GM18508 (cell line): ENCODE measurements around the gene EIF4E2.

Source experiments
- ATAC-seq: cut with Tn5 transposase; IDR thresholded peaks from one replicate; pipeline ENCODE4 v1.9.1; 2021; ENCODE audit warnings: moderate number of reproducible peaks; ENCODE audit not compliant: insufficient read depth, unreplicated experiment

The EIF4E2 gene

DNA sequence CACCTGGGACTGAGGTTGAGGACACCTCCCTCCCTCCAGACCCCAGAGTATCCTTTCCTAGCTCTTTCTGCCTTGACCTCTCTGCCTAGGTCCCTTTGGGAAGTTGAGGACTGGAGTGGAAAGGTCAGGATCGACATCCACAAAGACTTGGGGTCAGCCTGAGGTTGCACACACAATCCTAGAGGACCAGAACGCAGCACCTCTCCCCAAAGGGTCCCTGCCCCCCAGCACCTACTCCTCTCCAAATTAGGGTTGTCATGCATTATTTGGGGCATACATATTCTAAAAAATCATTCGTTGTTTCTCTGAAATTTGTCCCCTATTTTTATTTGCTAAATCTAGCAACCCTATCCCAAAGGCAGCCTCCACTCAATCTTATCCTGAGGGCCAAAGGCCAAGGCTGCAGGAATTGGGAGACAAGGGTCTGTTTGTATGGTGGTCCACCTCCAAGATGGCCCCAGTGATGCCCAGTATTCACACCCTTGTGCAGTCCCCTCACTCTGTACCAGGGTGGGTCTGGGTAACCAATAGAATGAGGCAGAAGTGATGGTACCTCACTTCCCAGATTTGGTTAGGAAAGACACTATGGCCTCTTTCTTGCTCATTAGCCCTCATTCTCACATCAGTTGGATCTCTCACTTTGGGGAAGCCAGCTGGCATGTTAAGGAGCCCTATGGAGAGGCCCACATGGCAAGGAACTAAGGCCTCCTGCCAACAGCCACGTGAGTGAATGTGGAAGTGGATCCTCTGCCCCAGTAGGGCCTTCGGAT is 14.5 kb upstream of the EIF4E2 start:
- no peak for ATAC-seq

DNA sequence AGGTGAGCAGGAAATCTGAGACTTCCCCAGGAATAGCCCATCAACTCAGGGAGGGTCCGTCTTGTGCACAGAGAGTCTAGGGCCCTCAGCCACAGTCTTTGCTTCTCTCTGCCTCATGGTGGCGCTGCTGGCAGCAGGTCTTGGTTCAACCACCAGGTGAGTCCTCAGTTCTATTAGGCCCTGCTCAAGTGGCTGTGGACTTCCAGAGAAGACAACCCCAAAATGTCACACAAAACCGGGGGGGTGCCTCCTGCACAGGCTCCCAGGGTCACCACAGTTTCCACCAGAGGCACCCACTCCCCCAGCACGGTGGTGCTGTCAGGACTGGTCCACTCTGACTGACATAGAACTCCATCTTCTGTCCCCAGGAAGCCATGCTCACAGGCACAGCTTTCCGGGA is 13.4 kb upstream of the EIF4E2 start:
- ATAC-seq: no peak

DNA sequence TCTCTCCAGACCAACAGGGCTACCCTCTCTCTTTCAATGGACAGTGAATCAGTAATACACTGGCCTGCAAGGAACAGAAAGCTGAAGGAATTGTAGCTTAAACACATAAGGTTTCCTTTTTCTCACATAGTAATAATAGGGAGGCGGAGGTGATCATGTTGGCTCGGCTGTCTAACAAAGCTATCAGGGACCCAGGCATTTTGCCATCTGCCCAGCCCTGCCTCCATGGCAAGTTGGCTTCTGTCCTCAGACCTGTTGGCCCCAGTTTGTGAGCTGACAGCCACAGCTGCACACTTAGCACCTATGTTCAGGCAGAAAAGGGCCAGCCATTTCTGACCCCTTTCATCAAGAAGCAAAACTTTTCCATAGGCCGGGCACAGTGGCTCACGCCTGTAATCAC is 13.0 kb upstream of the EIF4E2 start:
- no peak for ATAC-seq

DNA sequence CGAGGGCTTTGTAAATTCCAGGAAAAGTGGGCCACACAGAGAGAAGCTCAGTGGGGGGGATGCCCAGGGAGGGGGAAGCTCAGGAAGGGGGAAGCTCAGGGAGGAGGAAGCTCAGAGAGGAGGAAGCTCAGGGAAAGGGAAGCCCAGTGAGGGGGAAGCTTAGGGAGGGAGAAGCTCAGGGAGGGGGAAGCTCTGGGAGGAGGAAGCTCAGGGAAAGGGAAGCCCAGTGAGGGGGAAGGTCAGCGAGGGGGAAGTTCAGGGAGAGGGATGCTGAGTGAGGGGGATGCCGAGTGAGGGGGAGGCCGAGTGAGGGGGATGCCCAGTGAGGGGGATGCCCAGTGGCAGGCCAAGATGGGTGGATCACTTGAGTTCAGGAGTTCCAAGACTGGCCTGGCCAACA is 11.8 kb upstream of the EIF4E2 start:
- no peak for ATAC-seq

DNA sequence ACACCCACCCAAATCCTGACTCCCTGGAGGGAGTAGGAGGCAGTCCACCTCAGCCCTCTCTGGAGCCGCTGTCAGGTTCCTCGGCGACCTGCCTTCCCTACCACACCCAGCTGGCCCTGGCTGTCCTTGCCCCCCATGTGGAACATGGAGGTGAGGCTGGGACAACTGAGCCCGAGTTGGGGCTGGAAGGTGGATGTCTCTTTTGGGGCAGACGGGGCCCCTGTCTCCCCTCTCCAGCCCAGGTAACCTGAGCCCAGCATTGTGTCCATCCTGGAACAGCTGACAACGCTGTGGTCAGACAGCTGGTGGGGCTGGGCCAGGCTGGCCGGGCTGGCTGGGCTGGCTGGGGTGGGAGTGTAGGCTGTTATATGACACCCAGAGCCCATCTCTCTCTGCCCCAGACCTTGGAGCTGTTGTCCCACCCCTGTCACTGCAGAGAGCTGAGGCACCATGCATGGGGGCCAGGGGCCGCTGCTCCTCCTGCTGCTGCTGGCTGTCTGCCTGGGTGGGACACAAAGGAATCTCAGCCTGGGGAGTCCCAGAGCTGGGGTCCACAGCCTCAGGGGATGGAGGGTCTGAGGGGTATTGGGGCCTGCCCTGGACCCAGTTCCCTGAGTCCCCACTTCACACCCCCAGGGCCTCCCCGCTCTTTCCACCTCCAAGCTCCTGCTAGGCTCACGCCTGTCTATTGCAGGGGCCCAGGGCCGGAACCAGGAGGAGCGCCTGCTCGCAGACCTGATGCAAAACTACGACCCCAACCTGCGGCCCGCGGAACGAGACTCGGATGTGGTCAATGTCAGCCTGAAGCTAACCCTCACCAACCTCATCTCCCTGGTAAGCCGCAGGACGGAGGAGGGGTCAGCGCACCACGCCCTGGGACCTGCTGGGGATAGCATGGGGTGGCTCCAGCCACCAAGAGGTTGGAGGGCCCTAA is 10.9 kb upstream of the EIF4E2 start, which contains the start of gene CHRNG:
Gene CHRNG (plus strand): TSS at position 395 of the 934 bp plus-strand sequence. CDS start 56 bp downstream, at position 451.
- ATAC-seq: no peak

DNA sequence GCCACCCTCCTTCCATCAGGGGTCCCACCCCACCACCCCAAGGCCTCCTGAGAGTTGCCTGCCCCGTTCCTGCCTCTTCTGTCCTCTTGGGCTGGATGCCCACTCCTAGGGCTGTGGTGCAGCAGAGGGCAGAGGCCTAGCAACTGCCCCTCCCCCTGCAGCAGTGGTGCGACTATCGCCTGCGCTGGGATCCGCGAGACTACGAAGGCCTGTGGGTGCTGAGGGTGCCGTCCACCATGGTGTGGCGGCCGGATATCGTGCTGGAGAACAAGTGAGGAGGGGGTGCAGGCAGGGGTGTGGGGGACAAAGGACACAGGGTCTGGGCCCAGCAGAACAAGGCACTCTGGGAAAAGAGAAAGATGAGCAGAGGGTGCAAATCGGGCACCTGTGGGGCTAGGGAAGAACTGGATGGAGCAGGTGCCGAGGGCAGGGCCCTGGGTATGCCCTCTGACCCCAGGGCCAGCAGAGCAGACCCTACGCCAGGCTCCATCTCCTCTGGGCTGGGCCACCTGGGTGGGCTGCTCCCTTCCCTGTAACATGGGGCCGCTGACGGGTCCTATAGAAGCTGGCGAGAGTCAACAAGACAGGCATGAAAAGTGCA is 9.9 kb upstream of the EIF4E2 start:
- no peak for ATAC-seq

- ATAC-seq: no peak
These were observed 9.1 kb upstream of the EIF4E2 start for GRCh38 chr2:232541195-232541960.

DNA sequence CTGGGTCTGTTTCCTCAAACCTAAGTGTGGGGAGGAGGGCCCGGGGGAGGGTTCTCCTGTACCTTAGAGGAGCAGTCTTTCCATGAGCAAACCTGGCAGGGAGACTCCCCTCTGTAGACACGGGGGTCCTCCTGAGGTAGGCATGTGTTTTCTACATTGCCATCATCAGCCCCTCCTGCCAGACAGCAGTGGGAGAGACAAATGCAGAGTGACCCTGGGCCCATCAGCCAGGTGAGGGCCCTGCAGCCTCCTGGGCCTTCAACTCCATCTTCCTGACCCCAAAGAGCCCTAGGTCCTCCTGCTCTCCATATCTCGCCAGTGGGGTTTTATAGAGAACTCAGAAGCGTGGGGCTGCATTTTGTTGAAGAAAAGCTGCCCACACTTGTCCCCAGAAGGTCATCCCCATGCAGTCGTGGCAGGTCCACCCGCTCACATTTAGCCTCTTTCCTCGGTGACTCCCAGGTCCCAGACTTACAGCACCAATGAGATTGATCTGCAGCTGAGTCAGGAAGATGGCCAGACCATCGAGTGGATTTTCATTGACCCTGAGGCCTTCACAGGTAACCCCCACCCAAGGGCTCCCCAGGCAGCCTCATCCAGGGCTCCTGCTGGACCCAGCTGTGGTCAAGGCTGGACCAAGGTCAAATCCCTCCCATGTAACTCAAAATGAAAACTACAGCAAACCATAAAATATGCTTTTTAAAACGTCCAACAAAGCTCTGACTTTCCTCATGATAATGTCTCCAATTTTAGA is 8.4 kb upstream of the EIF4E2 start:
- no peak for ATAC-seq

DNA sequence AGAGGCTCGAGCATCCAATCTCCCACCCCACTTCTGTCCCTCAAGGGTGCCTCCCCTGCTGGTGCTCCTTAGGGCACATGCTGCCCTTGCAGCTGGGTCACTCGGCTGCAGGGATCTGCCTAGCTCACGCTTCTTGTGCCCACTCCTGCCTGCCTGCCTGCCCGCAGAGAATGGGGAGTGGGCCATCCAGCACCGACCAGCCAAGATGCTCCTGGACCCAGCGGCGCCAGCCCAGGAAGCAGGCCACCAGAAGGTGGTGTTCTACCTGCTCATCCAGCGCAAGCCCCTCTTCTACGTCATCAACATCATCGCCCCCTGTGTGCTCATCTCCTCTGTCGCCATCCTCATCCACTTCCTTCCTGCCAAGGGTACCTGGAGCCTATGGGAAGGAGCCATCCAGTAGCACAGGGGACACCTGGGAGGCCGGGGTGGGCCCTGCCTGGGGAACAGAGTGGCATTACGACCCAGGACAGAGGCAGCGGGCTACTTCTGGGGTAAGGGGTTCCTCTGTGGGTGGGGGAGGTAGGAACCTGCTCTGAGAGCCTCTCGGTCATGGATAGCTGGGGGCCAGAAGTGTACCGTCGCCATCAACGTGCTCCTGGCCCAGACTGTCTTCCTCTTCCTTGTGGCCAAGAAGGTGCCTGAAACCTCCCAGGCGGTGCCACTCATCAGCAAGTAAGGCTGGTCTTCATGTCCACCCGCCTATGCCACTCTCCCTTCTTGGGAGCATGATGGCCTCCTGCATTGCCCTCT is 7.6 kb upstream of the EIF4E2 start:
- ATAC-seq: no peak

DNA sequence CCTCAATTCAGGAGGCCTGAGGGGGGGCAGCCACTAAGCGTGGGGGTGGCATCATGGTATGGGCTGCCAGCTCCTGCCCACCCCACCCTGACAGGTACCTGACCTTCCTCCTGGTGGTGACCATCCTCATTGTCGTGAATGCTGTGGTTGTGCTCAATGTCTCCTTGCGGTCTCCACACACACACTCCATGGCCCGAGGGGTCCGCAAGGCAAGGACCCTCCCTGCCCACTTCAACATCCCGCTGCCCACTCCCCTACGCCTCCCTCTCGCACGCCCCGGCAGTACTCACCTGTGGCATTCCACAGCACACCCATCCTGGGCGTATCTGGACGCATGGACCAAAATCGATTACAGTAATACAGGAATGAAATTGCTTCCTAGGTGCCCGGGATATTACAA is 7.0 kb upstream of the EIF4E2 start:
- ATAC-seq: no peak

DNA sequence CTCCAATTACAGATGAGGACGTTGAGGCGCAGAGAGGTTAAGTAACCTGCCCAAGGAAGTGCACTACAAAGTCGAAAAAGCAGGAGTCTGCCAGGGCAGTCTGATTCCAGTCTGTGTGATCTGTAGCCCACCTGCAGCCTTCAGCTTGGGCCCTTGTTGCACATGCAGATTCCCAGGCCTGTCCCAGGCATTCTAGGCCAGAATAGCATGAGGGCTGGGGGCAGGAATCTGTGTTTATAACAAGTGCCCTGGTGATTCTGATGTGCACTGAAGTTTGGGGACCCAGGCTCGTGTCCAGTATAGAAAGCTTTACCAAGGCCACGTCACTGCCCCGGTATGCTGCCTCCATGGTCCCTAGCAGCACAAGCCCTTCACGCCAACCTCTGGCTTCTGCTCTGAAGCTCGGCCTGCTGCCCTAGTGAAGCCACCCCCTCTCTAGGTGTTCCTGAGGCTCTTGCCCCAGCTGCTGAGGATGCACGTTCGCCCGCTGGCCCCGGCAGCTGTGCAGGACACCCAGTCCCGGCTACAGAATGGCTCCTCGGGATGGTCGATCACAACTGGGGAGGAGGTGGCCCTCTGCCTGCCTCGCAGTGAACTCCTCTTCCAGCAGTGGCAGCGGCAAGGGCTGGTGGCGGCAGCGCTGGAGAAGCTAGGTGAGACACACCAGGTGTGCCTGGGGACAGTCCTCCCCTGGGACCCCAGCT is 6.4 kb upstream of the EIF4E2 start:
- ATAC-seq: no peak

GRCh38 chr2:232544674-232545073 is 5.8 kb upstream of the EIF4E2 start:
- no peak for ATAC-seq

- ATAC-seq: no peak
These were observed 4.7 kb upstream of the EIF4E2 start for GRCh38 chr2:232545511-232546375.

DNA sequence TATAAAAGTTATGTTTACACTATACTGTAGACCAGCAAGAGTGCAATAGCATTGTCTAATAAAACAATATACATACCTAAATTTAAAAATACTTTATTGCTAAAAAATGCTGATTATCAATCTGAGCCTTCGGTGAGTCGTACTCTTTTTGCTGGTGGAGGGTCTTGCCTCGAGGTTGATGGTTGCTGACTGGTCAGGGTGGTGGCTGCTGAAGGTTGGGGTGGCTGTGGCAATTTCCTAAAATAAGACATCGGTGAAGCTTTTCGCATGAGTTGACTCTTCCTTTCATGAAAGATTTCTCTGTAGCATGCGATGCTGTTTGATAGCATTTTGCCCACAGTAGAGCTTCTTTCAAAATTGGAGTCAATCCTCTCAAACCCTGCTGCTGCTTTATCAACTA is 2.5 kb upstream of the EIF4E2 start:
- ATAC-seq: no peak

DNA sequence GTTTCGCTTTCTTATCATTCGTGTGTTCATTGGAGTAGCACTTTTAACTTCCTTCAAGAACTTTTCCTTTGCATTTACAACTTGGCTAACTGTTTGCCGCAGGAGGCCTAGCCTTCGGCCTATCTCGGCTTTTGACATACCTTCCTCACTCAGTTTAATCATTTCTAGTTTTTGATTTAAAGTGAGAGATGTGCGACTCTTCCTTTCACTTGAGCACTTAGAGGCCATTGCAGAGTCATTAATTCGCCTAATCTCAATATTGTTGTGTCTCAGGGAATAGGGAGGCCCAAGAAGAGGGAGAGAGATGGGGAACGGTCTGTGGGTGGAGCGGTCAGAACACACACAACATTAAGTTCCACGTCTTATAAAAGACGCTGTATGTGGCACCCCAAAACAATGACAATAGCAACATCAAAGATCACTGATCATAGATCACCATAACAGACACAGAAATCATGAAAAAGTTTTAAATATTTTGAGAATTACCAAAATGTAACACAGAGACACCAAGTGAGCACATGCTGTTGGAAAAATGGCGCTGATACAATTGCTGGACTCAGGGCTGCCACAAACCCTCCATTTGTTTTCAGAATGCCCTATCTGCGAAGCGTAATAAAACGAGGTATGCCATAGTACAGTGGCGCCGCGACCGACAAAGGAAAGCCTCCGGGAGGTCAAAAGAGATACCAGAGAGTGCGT is 685 bp upstream of the EIF4E2 start:
- no peak for ATAC-seq

DNA sequence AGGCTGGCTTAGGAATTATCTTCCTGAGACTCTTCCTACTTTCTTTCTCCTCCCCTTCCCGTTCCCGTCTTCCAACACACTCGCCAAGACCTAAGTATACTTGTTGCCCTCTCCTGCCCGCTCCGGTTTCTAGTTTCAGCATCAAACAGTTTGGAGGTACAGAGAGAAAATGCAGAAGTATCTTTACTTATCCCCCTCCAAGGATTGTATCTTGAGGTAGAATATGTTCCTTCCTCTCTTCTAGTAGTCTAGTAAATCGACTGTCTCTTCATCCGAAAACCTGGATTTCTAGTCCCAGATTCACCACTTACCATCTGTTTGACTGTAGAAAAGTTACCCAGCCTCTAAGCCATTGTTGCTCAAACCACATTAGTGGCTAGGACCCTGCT is 755 bp downstream of the EIF4E2 start:
- ATAC-seq: no peak

DNA sequence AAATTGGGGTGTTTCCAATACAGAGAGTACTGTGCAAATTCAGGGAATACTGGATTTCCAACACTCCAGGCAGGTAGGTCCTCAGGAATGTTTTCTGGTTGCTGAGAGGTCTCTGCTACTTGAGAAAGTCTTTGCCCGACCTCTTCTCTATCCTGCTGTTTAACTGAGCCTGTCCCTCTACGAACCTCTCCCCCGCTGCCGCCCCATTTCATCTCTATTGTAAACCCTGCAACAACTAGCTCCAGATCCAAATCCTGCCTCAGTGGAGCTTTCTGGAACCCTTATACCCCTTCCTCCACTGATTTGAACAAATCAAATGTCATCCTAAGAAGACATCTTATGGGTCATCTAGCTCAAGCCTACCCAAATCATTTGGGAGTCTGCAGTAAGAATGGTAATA is 1.3 kb downstream of the EIF4E2 start:
- ATAC-seq: no peak
